Measurements from ENCODE around the gene SUV39H1. TPM values are rescaled to one million over a fixed set of nuclear protein-coding genes. Genes with fewer than 3 reads are reported as not detected.

Gene SUV39H1
- total and polyA plus RNA-seq, 9 donors: 3.1 to 5.6 (median 4.5) TPM

DNA sequence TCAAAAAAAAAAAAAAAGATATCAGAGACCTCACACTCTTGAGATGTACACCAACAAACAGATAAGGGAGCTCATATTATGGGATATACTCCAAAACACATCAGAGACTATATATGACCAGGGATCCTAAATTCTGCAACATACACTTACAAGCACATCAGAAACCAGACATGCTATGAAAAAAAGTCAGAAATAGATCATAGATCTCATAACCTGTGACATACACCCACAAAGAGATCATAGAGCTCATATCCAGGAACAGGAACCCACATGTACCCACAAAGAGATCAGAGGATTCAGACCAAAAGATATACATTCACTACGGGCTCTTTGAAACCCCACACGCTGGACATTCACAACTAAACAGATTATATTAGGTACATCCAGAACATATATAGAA, 30.1 kb downstream of the SUV39H1 start:
- Histone ChIP-seq H3K27ac (ENCODE audit: low read length) (no peak overlapping the region), H3K36me3 (ENCODE audit: control insufficient read depth, insufficient read depth, low read length) (no peaks in the 10 kb centered on the region), H3K27me3 (ENCODE audit: control insufficient read depth, insufficient read depth, low read length) (peaks cover under 1% of the 10 kb centered on the region), H3K4me3 (ENCODE audit: low read length) (no peak overlapping the region), H3K4me1 (ENCODE audit: control insufficient read depth, insufficient read depth, low read length) (no peaks in the 10 kb centered on the region), H3K9me3 (replicated peaks; ENCODE audit: control insufficient read depth, low read depth, low read length) (no peaks in the 10 kb centered on the region)
- WGBS (ENCODE audit: insufficient coverage): no CpG with 5 or more reads among the region's 2 CpGs
- no peak for DNase-seq

- Histone ChIP-seq H3K4me1 (ENCODE audit: control insufficient read depth, insufficient read depth, low read length) (no peaks in the 10 kb centered on the region), H3K9me3 (replicated peaks; ENCODE audit: control insufficient read depth, low read depth, low read length) (no peaks in the 10 kb centered on the region), H3K27me3 (ENCODE audit: control insufficient read depth, insufficient read depth, low read length) (no peaks in the 10 kb centered on the region), H3K36me3 (ENCODE audit: control insufficient read depth, insufficient read depth, low read length) (no peaks in the 10 kb centered on the region), H3K4me3 (ENCODE audit: low read length) (no peak overlapping the region), H3K27ac (ENCODE audit: low read length) (no peak overlapping the region)
- no peak for DNase-seq
Measured at GRCh38 chrX:48728653-48729052, 32.1 kb downstream of the SUV39H1 start.

GRCh38 chrX:48736303-48736702, 39.8 kb downstream of the SUV39H1 start:
- Histone ChIP-seq H3K4me3 (ENCODE audit: low read length) (peak overlapping the region; percentile 61), H3K27me3 (ENCODE audit: control insufficient read depth, insufficient read depth, low read length) (peaks cover 3% of the 10 kb centered on the region), H3K4me1 (ENCODE audit: control insufficient read depth, insufficient read depth, low read length) (peaks cover 11% of the 10 kb centered on the region), H3K27ac (ENCODE audit: low read length) (peak overlapping the region; percentile 76), H3K9me3 (replicated peaks; ENCODE audit: control insufficient read depth, low read depth, low read length) (no peaks in the 10 kb centered on the region), H3K36me3 (ENCODE audit: control insufficient read depth, insufficient read depth, low read length) (no peaks in the 10 kb centered on the region)
- WGBS (ENCODE audit: insufficient coverage): 67% methylated on average over 1 of the region's 1 CpG
- DNase-seq: no peak

- WGBS (ENCODE audit: insufficient coverage): 42% methylated on average over 10 of the region's 10 CpGs
- Histone ChIP-seq H3K4me3 (ENCODE audit: low read length) (peak overlapping the region; percentile 61), H3K27ac (ENCODE audit: low read length) (peak overlapping the region; percentile 76)
Measured at GRCh38 chrX:48736878-48737212, 40.3 kb downstream of the SUV39H1 start.

DNA sequence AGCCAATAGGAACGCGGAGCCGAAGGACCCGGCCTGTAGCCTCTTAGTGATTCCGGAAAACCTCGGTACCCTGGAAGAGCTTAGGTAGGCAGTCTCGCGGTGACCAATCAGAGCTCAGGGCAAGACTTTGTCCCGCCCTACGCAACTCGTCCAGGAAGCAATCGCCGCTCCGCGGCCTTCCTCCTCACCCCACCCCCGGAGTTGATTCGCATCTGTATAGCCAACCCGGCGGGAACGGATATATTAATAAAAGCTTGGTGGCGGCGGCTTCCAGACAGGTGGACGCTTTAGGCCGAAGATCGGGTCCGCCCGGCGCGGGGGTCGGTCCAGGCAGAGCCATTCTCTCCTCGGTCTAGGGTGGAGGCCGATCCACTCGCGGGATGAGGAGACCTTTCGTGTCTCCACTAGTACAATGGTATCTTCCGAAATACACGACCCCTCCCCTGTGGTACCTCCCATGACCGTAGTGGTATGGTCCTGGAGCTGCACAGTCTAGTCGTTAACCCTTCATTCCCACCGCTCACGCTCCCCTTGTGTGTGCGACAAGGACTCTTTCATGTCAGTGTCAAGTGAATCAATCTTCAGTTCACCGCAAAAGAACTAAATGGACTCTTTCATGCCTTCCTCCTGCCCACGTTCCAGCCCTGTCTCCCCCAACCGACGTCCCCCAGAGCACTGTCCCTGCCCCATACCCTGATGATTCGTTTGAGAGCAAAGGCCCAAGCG, 40.8 kb downstream of the SUV39H1 start:
- no peaks in the 10 kb centered on the region for H3K36me3 ChIP-seq (ENCODE audit: control insufficient read depth, insufficient read depth, low read length)
- H3K27ac ChIP-seq (ENCODE audit: low read length): peak overlapping the region; percentile 98
- H3K4me3 ChIP-seq (ENCODE audit: low read length): peak overlapping the region; percentile 61
- peaks cover 3% of the 10 kb centered on the region for H3K27me3 ChIP-seq (ENCODE audit: control insufficient read depth, insufficient read depth, low read length)
- DNase-seq: peak; percentile 99
- 35% methylated on average over 46 of the region's 48 CpGs for WGBS (ENCODE audit: insufficient coverage)
- H3K9me3 ChIP-seq (replicated peaks; ENCODE audit: control insufficient read depth, low read depth, low read length): peaks cover 3% of the 10 kb centered on the region
- H3K4me1 ChIP-seq (ENCODE audit: control insufficient read depth, insufficient read depth, low read length): peaks cover 11% of the 10 kb centered on the region

More at GRCh38 chrX:48736878-48737212, 40.3 kb downstream of the SUV39H1 start:
- peaks cover 3% of the 10 kb centered on the region for H3K27me3 ChIP-seq (ENCODE audit: control insufficient read depth, insufficient read depth, low read length)
- H3K9me3 ChIP-seq (replicated peaks; ENCODE audit: control insufficient read depth, low read depth, low read length): peaks cover 2% of the 10 kb centered on the region
- no peak for DNase-seq
- H3K4me1 ChIP-seq (ENCODE audit: control insufficient read depth, insufficient read depth, low read length): peaks cover 11% of the 10 kb centered on the region
- H3K36me3 ChIP-seq (ENCODE audit: control insufficient read depth, insufficient read depth, low read length): no peaks in the 10 kb centered on the region

DNA sequence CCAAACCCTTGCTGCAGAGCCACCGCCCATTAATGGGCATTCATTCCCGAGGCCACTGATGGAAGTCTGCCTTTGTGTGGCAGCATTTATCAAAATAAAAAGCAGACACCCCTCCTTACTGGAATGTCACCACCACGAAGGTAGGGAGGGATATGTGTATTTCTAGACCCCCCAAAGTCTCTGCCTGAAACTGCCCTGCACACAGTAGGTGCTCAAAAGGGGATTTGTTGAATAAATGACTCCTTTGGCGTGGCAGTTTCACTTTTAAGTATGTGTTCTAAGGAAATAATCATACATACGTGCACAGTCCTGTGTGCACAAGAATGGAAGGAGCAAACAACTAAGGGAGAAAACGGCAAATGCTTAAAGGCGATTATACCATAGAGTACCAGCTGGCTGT, 41.4 kb downstream of the SUV39H1 start:
- Histone ChIP-seq H3K9me3 (replicated peaks; ENCODE audit: control insufficient read depth, low read depth, low read length) (peaks cover 3% of the 10 kb centered on the region), H3K27ac (ENCODE audit: low read length) (peak overlapping the region; percentile 98), H3K4me3 (ENCODE audit: low read length) (peak overlapping the region; percentile 61), H3K36me3 (ENCODE audit: control insufficient read depth, insufficient read depth, low read length) (no peaks in the 10 kb centered on the region), H3K4me1 (ENCODE audit: control insufficient read depth, insufficient read depth, low read length) (peaks cover 11% of the 10 kb centered on the region), H3K27me3 (ENCODE audit: control insufficient read depth, insufficient read depth, low read length) (peaks cover 3% of the 10 kb centered on the region)
- DNase-seq: no peak
- 70% methylated on average over 2 of the region's 7 CpGs for WGBS (ENCODE audit: insufficient coverage)

- Histone ChIP-seq H3K4me1 (ENCODE audit: control insufficient read depth, insufficient read depth, low read length) (peaks cover 7% of the 10 kb centered on the region), H3K27me3 (ENCODE audit: control insufficient read depth, insufficient read depth, low read length) (peaks cover 3% of the 10 kb centered on the region), H3K27ac (ENCODE audit: low read length) (no peak overlapping the region), H3K36me3 (ENCODE audit: control insufficient read depth, insufficient read depth, low read length) (no peaks in the 10 kb centered on the region), H3K9me3 (replicated peaks; ENCODE audit: control insufficient read depth, low read depth, low read length) (peaks cover 3% of the 10 kb centered on the region), H3K4me3 (ENCODE audit: low read length) (no peak overlapping the region)
- WGBS (ENCODE audit: insufficient coverage): 85% methylated on average over 7 of the region's 8 CpGs
- no peak for DNase-seq
Measured at GRCh38 chrX:48741834-48742233, 45.3 kb downstream of the SUV39H1 start.

DNA sequence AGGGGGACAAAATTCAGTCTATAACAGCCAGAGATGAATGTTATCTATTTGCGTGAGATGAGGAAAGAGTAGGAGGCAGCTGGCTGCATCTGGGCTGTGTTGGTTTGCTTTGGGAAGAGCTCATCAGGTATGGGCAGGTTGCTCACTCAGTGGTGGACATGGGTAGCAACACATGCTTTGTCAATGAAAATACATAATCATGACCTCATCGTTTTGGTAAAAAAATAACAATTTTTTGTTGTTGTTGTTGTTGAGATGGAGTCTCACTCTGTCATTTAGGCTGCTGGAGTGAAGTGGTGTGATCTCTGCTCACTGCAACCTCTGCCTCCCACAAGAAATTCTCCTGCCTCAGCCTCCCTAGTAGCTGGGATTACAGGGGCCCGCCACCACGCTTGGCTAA, 48.7 kb downstream of the SUV39H1 start:
- Histone ChIP-seq H3K4me3 (ENCODE audit: low read length) (no peak overlapping the region), H3K4me1 (ENCODE audit: control insufficient read depth, insufficient read depth, low read length) (no peaks in the 10 kb centered on the region), H3K9me3 (replicated peaks; ENCODE audit: control insufficient read depth, low read depth, low read length) (peaks cover 3% of the 10 kb centered on the region), H3K27me3 (ENCODE audit: control insufficient read depth, insufficient read depth, low read length) (peaks cover 3% of the 10 kb centered on the region), H3K27ac (ENCODE audit: low read length) (no peak overlapping the region), H3K36me3 (ENCODE audit: control insufficient read depth, insufficient read depth, low read length) (no peaks in the 10 kb centered on the region)
- 87% methylated on average over 3 of the region's 4 CpGs for WGBS (ENCODE audit: insufficient coverage)
- DNase-seq: no peak

- Histone ChIP-seq H3K27ac (ENCODE audit: low read length) (no peak overlapping the region), H3K36me3 (ENCODE audit: control insufficient read depth, insufficient read depth, low read length) (no peaks in the 10 kb centered on the region), H3K9me3 (replicated peaks; ENCODE audit: control insufficient read depth, low read depth, low read length) (no peaks in the 10 kb centered on the region), H3K27me3 (ENCODE audit: control insufficient read depth, insufficient read depth, low read length) (no peaks in the 10 kb centered on the region), H3K4me3 (ENCODE audit: low read length) (no peak overlapping the region), H3K4me1 (ENCODE audit: control insufficient read depth, insufficient read depth, low read length) (no peaks in the 10 kb centered on the region)
- 53% methylated on average over 7 of the region's 8 CpGs for WGBS (ENCODE audit: insufficient coverage)
- no peak for DNase-seq
Measured at GRCh38 chrX:48747415-48748016, 51.0 kb downstream of the SUV39H1 start.

GRCh38 chrX:48749182-48749581, 52.6 kb downstream of the SUV39H1 start:
- Histone ChIP-seq H3K4me3 (ENCODE audit: low read length) (no peak overlapping the region), H3K9me3 (replicated peaks; ENCODE audit: control insufficient read depth, low read depth, low read length) (no peaks in the 10 kb centered on the region), H3K36me3 (ENCODE audit: control insufficient read depth, insufficient read depth, low read length) (no peaks in the 10 kb centered on the region), H3K4me1 (ENCODE audit: control insufficient read depth, insufficient read depth, low read length) (no peaks in the 10 kb centered on the region), H3K27ac (ENCODE audit: low read length) (no peak overlapping the region), H3K27me3 (ENCODE audit: control insufficient read depth, insufficient read depth, low read length) (no peaks in the 10 kb centered on the region)
- WGBS (ENCODE audit: insufficient coverage): no CpG with 5 or more reads among the region's 5 CpGs
- no peak for DNase-seq
